ENCODE measurements around the gene ZNF280A. TPM values are rescaled to one million over a fixed set of nuclear protein-coding genes. Genes with fewer than 3 reads are reported as not detected.

ZNF280A gene
- total and polyA plus RNA-seq, 2 donors (not counting 3 experiments of a cell fraction or from before 2014, with no cell fraction given), result 0.15 TPM; not detected in 1

- Histone ChIP-seq H2AFZ (ENCODE audit: low read depth, low read length) (no peak overlapping the region), H3K9me3 (replicated peaks; ENCODE audit: control insufficient read depth, insufficient read depth, low read length) (no peaks in the 10 kb centered on the region), H3K4me2 (ENCODE audit: insufficient read depth, low read length) (no peak overlapping the region), H3K27me3 (ENCODE audit: control insufficient read depth in 2 of 2, insufficient read depth in 2 of 2, low read length in 2 of 2) (peaks cover 0 to 3% of the 10 kb centered on the region in 2 experiments), H3K36me3 (ENCODE audit: control insufficient read depth in 2 of 2, extremely low read depth in 1 of 2, insufficient read depth in 2 of 2, low read length in 2 of 2) (no peaks in the 10 kb centered on the region), H4K20me1 (replicated peaks; ENCODE audit: control insufficient read depth, extremely low read depth, insufficient read depth, low read length) (no peaks in the 10 kb centered on the region), H3K27ac (ENCODE audit: insufficient read depth, low read depth, low read length) (no peak overlapping the region), H3K4me3 (replicated peaks in 1 of 3; ENCODE audit: insufficient read depth in 1 of 3, low read depth in 1 of 3, low read length in 3 of 3) (no peak overlapping the region), H3K4me1 (ENCODE audit: control insufficient read depth, extremely low read depth, insufficient read depth, low read length) (no peaks in the 10 kb centered on the region), H3K79me2 (ENCODE audit: control insufficient read depth, insufficient read depth, low read length) (no peaks in the 10 kb centered on the region), H3K9me1 (replicated peaks; ENCODE audit: control insufficient read depth, extremely low read depth, insufficient read depth, low read length) (no peaks in the 10 kb centered on the region), H3K9ac (replicated peaks; ENCODE audit: extremely low read depth, insufficient read depth, low read length) (no peak overlapping the region)
- no TSS peak for BruUV-seq (replicated peaks)
- dilution Hi-C loops (cut with MboI; ENCODE audit: extremely low pct_ligation_motif_present, low sequenced_read_pairs) (no loop called here), intact Hi-C loops (cut with micrococcal nuclease) (no loop called here)
- FAIRE-seq (no peak), DNase-seq (ENCODE audit: low read depth, low spot score) (no peak)
- ChIA-PET CTCF (interaction anchor here (0.6 to 1.8 kb wide), 2 partner anchors 14 to 297 kb away, joined by 3 to 4 read pairs; partner anchors contain the start of gene ZNF280A), POLR2A (no interaction called here)
- no peak for TF ChIP-seq MAX (IDR thresholded peaks at IDR 0.05; ENCODE audit: insufficient read depth, insufficient read length)
- no peak for TF ChIP-seq POLR2AphosphoS5 (IDR thresholded peaks at IDR 0.05; ENCODE audit: insufficient read depth, low read depth, low read length)
- TF ChIP-seq EZH2 (IDR thresholded peaks at IDR 0.05; ENCODE audit: borderline replicate concordance, low read depth, low read length, severe bottlenecking), result no peak
- TF ChIP-seq JUN (IDR thresholded peaks at IDR 0.05; ENCODE audit: borderline replicate concordance, insufficient read depth, insufficient read length, low read depth), result no peak
- TF ChIP-seq CTCF (IDR thresholded peaks at IDR 0.05; ENCODE audit: extremely low read depth in 1 of 2, insufficient read depth in 1 of 2, low read depth in 1 of 2, low read length in 2 of 2), result no peak
- no peak for TF ChIP-seq FOS (IDR thresholded peaks at IDR 0.05; ENCODE audit: borderline replicate concordance, insufficient read depth, low read length)
- no peak for TF ChIP-seq MYC (IDR thresholded peaks at IDR 0.05; ENCODE audit: low read depth, low read length)
- no peak for TF ChIP-seq GATA2 (IDR thresholded peaks at IDR 0.05; ENCODE audit: insufficient read depth, insufficient read length, low read depth, low read length)
- TF ChIP-seq POLR2A (IDR thresholded peaks at IDR 0.05; ENCODE audit: low read depth, low read length), result no peak
These were observed 13.8 kb upstream of the ZNF280A start for GRCh38 chr22:22533863-22534262.
